HepG2 (cell line): ENCODE measurements around the gene SDK2. TPM values are rescaled to one million over a fixed set of nuclear protein-coding genes. Genes with fewer than 3 reads are reported as not detected.

ENCODE experiments used
- ATAC-seq: fragments of 200-7000 bp; cut with Tn5 transposase; 3 replicates; pipeline ENCODE4 v1.9.1; 2020; ENCODE audit warnings: mild to moderate bottlenecking, moderate library complexity
- BruUV-seq: library from RNA; stranded (reverse); fragments of 400-500 nt; replicated peaks from 2 replicates; lab custom pipeline; 2021; lab: Mats Ljungman, UMichigan
- CTCF ChIA-PET: fragments of 300-600 bp; formaldehyde crosslinking; extraction: SDS; loops from one replicate; lab custom pipeline; 2021; ENCODE audit warnings: low total read pairs, inconsistent platforms, low intra/inter-chr PET ratio; lab: Yijun Ruan, JAX
- POLR2A ChIA-PET: fragments of 350-600 bp; sonication (Branson Sonifier 250); formaldehyde crosslinking; loops from one replicate; lab custom pipeline; 2020; ENCODE audit warnings: antibody characterized with exemption, inconsistent platforms; lab: Yijun Ruan, JAX
- DNase-seq: peaks from one replicate; pipeline ENCODE4 v3.0.0-alpha.2; 2015; ENCODE audit warnings: low spot score
- FAIRE-seq: peaks from 3 replicates; lab custom pipeline; 2011; peaks lifted over from hg19 to GRCh38; lab: Jason Lieb, UNC
- H2AFZ ChIP-seq: one replicate; pipeline ENCODE4 v1.6.1; 2011; ENCODE audit warnings: low read length, inconsistent platforms
- H3K27ac ChIP-seq: fragments of 300-600 bp; 3 replicates; pipeline ENCODE4 v1.8.0; 2011; ENCODE audit warnings: mixed run types, mild to moderate bottlenecking, mixed read lengths, low read length, inconsistent platforms; ENCODE audit not compliant: insufficient read depth; ENCODE audit errors: extremely low read length
- H3K27me3 ChIP-seq, 2 experiments: fragments of 200-600 bp in 1 of 2; 2 replicates in 1 of 2; 3 replicates in 1 of 2; pipeline versions ENCODE4 v1.6.0 to v1.8.0; 2011; ENCODE audit warnings: low read length in 2 of 2, mild to moderate bottlenecking in 2 of 2, moderate library complexity in 2 of 2, inconsistent platforms in 1 of 2; ENCODE audit not compliant: insufficient read depth in 2 of 2, control insufficient read depth in 1 of 2
- H3K36me3 ChIP-seq, 2 experiments: fragments of 200-600 bp in 1 of 2; replicated peaks in 1 of 2; 2 replicates in 1 of 2; 3 replicates in 1 of 2; pipeline versions ENCODE4 v1.5.1 to v1.8.0; 2011; ENCODE audit warnings: low read length in 2 of 2, inconsistent platforms in 1 of 2; ENCODE audit not compliant: insufficient read depth in 2 of 2, control insufficient read depth in 1 of 2
- H3K4me1 ChIP-seq: 2 replicates; pipeline ENCODE4 v1.5.1; 2012; ENCODE audit warnings: low read length, inconsistent platforms; ENCODE audit not compliant: insufficient read depth
- H3K4me2 ChIP-seq: 2 replicates; pipeline ENCODE4 v1.6.0; 2011; ENCODE audit warnings: low read depth, low read length, inconsistent platforms
- H3K4me3 ChIP-seq, 3 experiments: fragments of 200-600 bp in 1 of 3; sonication (generic), shearing (Covaris generic) in 1 of 3; replicated peaks in 1 of 3; 2 replicates each; pipeline ENCODE4 v1.5.1; 2011 to 2016; ENCODE audit warnings: low read length in 3 of 3, inconsistent platforms in 2 of 3, low read depth in 2 of 3, mild to moderate bottlenecking in 2 of 3, control low read depth in 1 of 3, mixed read lengths in 1 of 3; ENCODE audit not compliant: insufficient read depth in 1 of 3
- H3K79me2 ChIP-seq: one replicate; pipeline ENCODE4 v1.6.1; 2011; ENCODE audit warnings: low read length, inconsistent platforms; ENCODE audit not compliant: insufficient read depth
- H3K9ac ChIP-seq: 2 replicates; pipeline ENCODE4 v1.6.0; 2011; ENCODE audit warnings: mild to moderate bottlenecking, low read depth, low read length, inconsistent platforms; ENCODE audit not compliant: insufficient read depth
- H3K9me3 ChIP-seq: 2 replicates; pipeline ENCODE4 v1.5.1; 2012; ENCODE audit warnings: mild to moderate bottlenecking, low read length
- H4K20me1 ChIP-seq: 2 replicates; pipeline ENCODE4 v1.6.0; 2011; ENCODE audit warnings: inconsistent platforms, mild to moderate bottlenecking, low read length, moderate library complexity; ENCODE audit not compliant: insufficient read depth
- ARID4A ChIP-seq: sonication (generic); formaldehyde crosslinking; IDR thresholded peaks from 2 replicates; pipeline ENCODE4 v1.5.0; 2020; ENCODE audit warnings: mild to moderate bottlenecking, missing genetic modification reagents, borderline replicate concordance
- CHD2 ChIP-seq: IDR thresholded peaks from 2 replicates; pipeline ENCODE4 v1.6.1; 2011; ENCODE audit warnings: low read depth, low read length, improper control_type of control experiment
- FOXK1 ChIP-seq: sonication (generic); formaldehyde crosslinking; IDR thresholded peaks from 2 replicates; pipeline ENCODE4 v1.4.0; 2020; ENCODE audit warnings: low read depth, missing genetic modification reagents, borderline replicate concordance
- MXD3 ChIP-seq: IDR thresholded peaks from 2 replicates; pipeline ENCODE4 v1.6.1; 2016; ENCODE audit warnings: mild to moderate bottlenecking, missing biosample characterization, missing genetic modification reagents
- SALL1 ChIP-seq: sonication (generic); formaldehyde crosslinking; IDR thresholded peaks from 2 replicates; pipeline ENCODE4 v1.8.0; 2022; ENCODE audit warnings: mild to moderate bottlenecking, missing genetic modification reagents
- ZNF20 ChIP-seq: sonication (generic); formaldehyde crosslinking; IDR thresholded peaks from 2 replicates; pipeline ENCODE4 v1.4.0; 2020; ENCODE audit warnings: mild to moderate bottlenecking, moderate library complexity, missing genetic modification reagents
- ZNF235 ChIP-seq: sonication (generic); formaldehyde crosslinking; IDR thresholded peaks from 2 replicates; pipeline ENCODE4 v1.8.1; 2023; ENCODE audit warnings: mild to moderate bottlenecking, missing genetic modification reagents, borderline replicate concordance
- ZNF501 ChIP-seq: sonication (generic); formaldehyde crosslinking; IDR thresholded peaks from 2 replicates; pipeline ENCODE4 v1.5.1; 2020; ENCODE audit warnings: mild to moderate bottlenecking, moderate library complexity, missing genetic modification reagents
- ZNF724P ChIP-seq: sonication (generic); formaldehyde crosslinking; IDR thresholded peaks from 2 replicates; pipeline ENCODE4 v1.8.0; 2022; ENCODE audit warnings: missing genetic modification reagents, borderline replicate concordance
- ZSCAN5A ChIP-seq: sonication (generic); formaldehyde crosslinking; IDR thresholded peaks from 2 replicates; pipeline ENCODE4 v1.8.0; 2022; ENCODE audit warnings: mild to moderate bottlenecking, missing genetic modification reagents, borderline replicate concordance
- WGBS: methylation state at CpG from one replicate; pipeline ENCODE4 v1.1.6; 2017; ENCODE audit warnings: low lambda C conversion rate; 5-methylcytosine and 5-hydroxymethylcytosine counted together
- in situ Hi-C: cut with HindIII; loops from 2 replicates; pipeline ENCODE4 v1.10.0; 2017; ENCODE audit warnings: low pct_unique_long_range_greater_than_20kb; ENCODE audit not compliant: extremely low pct_ligation_motif_present
- intact Hi-C: fragments of 100-400 bp; cut with micrococcal nuclease; formaldehyde crosslinking; loops from one replicate; pipeline ENCODE4 v1.10.0; 2022; ENCODE audit not compliant: unreplicated experiment
- polyA plus RNA-seq, 8 experiments: library from polyadenylated mRNA; depleted of rRNA in 3 of 8; stranded (reverse) in 7 of 8; unstranded in 1 of 8; fragments of >200 nt; fragmentation: Illumina TruSeq in 4 of 8; extraction: Trizol in 4 of 8; gene quantifications; 2 replicates each; pipeline versions ENCODE4 v1.2.1 to v1.2.3, GENCODE V29; 2011 to 2016; ENCODE audit warnings: low read depth in 4 of 8, missing spikeins in 1 of 8, mixed read lengths in 1 of 8; ENCODE audit not compliant: insufficient read depth in 1 of 8
- total RNA-seq, 5 experiments: library from RNA; depleted of rRNA; stranded (reverse); fragments of >200 nt; fragmentation: Illumina TruSeq; extraction: Trizol; gene quantifications; 2 replicates each; pipeline ENCODE4 v1.2.3, GENCODE V29; 2016; ENCODE audit warnings: low read depth in 1 of 5

SDK2 gene
- total and polyA plus RNA-seq, 2 of the 13 experiments (the other 11 are each of a cell fraction or from before 2014, with no cell fraction given) = not detected

GRCh38 chr17:73297934-73298861 lies 346.0 kb downstream of the SDK2 start:
- Histone ChIP-seq H3K27ac (peak overlapping the region; percentile 7), H3K4me1 (peaks cover 86% of the 10 kb centered on the region)
- ATAC-seq = peak; percentile 53
- TF ChIP-seq ARID4A (CRISPR knock-in tag) (no peak), ZNF724P (CRISPR knock-in tag) (no peak), FOXK1 (CRISPR knock-in tag) (no peak), ZNF235 (CRISPR knock-in tag) (no peak), ZSCAN5A (no peak), SALL1 (CRISPR knock-in tag) (0 out of 2 replicates have a peak, but pooled peaks have one; percentile 32), ZNF20 (CRISPR knock-in tag) (no peak), MXD3 (CRISPR knock-in tag) (no peak), ZNF501 (CRISPR knock-in tag) (0 out of 2 replicates have a peak, but pooled peaks have one; percentile 11), CHD2 (no peak)

More at GRCh38 chr17:73297934-73298861, 346.0 kb downstream of the SDK2 start:
- FAIRE-seq (peak; percentile 37), DNase-seq (peak; percentile 36)
- Histone ChIP-seq H3K4me3 (no peak overlapping the region), H3K4me2 (no peak overlapping the region), H3K36me3 (peaks cover 6 to 14% of the 10 kb centered on the region in 2 experiments; a peak in 3 of 5 replicates), H3K79me2 (peaks cover 75% of the 10 kb centered on the region), H2AFZ (no peak overlapping the region), H4K20me1 (peaks cover 45% of the 10 kb centered on the region; the same call in 1 of the 2 replicates), H3K9me3 (no peaks in the 10 kb centered on the region), H3K9ac (no peak overlapping the region), H3K27me3 (no peaks in the 10 kb centered on the region)
- ChIA-PET POLR2A (interaction anchor here (1.1 to 7.9 kb wide), 3 partner anchors 9 to 36 kb away, joined by 7 to 77 read pairs (median 7); partner anchors contain the start of gene CPSF4L), CTCF (no interaction called here)
- intact Hi-C loops (loop anchor here (2.0 kb wide), 1 partner anchor 13 kb away; no protein-coding TSS in a partner anchor), in situ Hi-C loops (loop anchor here (25.0 kb wide), 1 partner anchor 1139 kb away; the partner anchor contains the start of gene GPRC5C)
- no TSS peak for BruUV-seq
- WGBS = 94% methylated on average over 15 of the region's 15 CpGs
